OCI-LY1 (cell line): Measurements from ENCODE around the gene SORT1.
"Not testable (repeated sequence)": the region's sequence is repeated elsewhere in the genome, so short reads cannot be mapped to it uniquely, and the experiment has no call there.

Experiments used
- H2AFZ ChIP-seq: fragments of 200-600 bp; sonication (generic), shearing (Covaris generic); 2 replicates; pipeline ENCODE4 v1.6.0; 2014; ENCODE audit warnings: antibody characterized with exemption, mild to moderate bottlenecking, low read length
- H3F3A ChIP-seq: fragments of 200-600 bp; sonication (generic), shearing (Covaris generic); 2 replicates; pipeline ENCODE4 v1.6.0; 2014; ENCODE audit warnings: mild to moderate bottlenecking, antibody characterized with exemption, low read length, moderate library complexity; ENCODE audit not compliant: insufficient read depth
- H3K27ac ChIP-seq: fragments of 200-600 bp; sonication (generic); 2 replicates; pipeline ENCODE4 v1.5.1; 2014; ENCODE audit warnings: low read length, mixed run types, mild to moderate bottlenecking, low read depth; ENCODE audit not compliant: poor library complexity, severe bottlenecking
- H3K27me3 ChIP-seq: fragments of 200-600 bp; sonication (generic); 2 replicates; pipeline ENCODE4 v1.6.0; 2014; ENCODE audit warnings: antibody characterized with exemption, mild to moderate bottlenecking, low read length, moderate library complexity; ENCODE audit not compliant: insufficient read depth
- H3K36me3 ChIP-seq: fragments of 200-600 bp; sonication (generic); 2 replicates; pipeline ENCODE4 v1.6.1; 2014; ENCODE audit warnings: mild to moderate bottlenecking, antibody characterized with exemption, low read length, moderate library complexity, mixed read lengths; ENCODE audit not compliant: insufficient read depth
- H3K4me1 ChIP-seq: fragments of 200-600 bp; sonication (generic); 2 replicates; pipeline ENCODE4 v1.5.1; 2014; ENCODE audit warnings: mild to moderate bottlenecking, low read length, moderate library complexity; ENCODE audit not compliant: insufficient read depth, severe bottlenecking
- H3K4me2 ChIP-seq: fragments of 200-600 bp; sonication (generic), shearing (Covaris generic); 2 replicates; pipeline ENCODE4 v1.6.1; 2014; ENCODE audit warnings: low read length
- H3K4me3 ChIP-seq: fragments of 200-600 bp; sonication (generic); 2 replicates; pipeline ENCODE4 v1.5.1; 2014; ENCODE audit warnings: low read length, low read depth, mild to moderate bottlenecking, mixed read lengths; ENCODE audit not compliant: poor library complexity, severe bottlenecking
- H3K79me2 ChIP-seq: fragments of 200-600 bp; shearing (Covaris generic); 2 replicates; pipeline ENCODE4 v1.6.1; 2016; ENCODE audit warnings: mixed run types, low read length, mixed read lengths; ENCODE audit not compliant: insufficient read depth
- H3K9ac ChIP-seq: fragments of 200-600 bp; sonication (generic), shearing (Covaris generic); 2 replicates; pipeline ENCODE4 v1.6.1; 2014; ENCODE audit warnings: mild to moderate bottlenecking, low read length, mixed read lengths
- H3K9me2 ChIP-seq: fragments of 200-600 bp; sonication (generic), shearing (Covaris generic); 2 replicates; pipeline ENCODE4 v1.6.1; 2014; ENCODE audit warnings: low read depth, mild to moderate bottlenecking, low read length, mixed read lengths
- H3K9me3 ChIP-seq: fragments of 200-600 bp; shearing (Covaris generic); 2 replicates; pipeline ENCODE4 v1.6.1; 2014; ENCODE audit warnings: low read length, mixed read lengths
- H4K20me1 ChIP-seq: fragments of 200-600 bp; sonication (generic), shearing (Covaris generic); 2 replicates; pipeline ENCODE4 v1.6.0; 2016; ENCODE audit warnings: mild to moderate bottlenecking, low read length; ENCODE audit not compliant: insufficient read depth
- CTCF ChIP-seq: fragments of 200-600 bp; sonication (generic), shearing (Covaris generic); IDR thresholded peaks from 2 replicates; pipeline ENCODE4 v1.5.1; 2017; ENCODE audit warnings: mild to moderate bottlenecking, antibody characterized with exemption, low read length, moderate library complexity, mixed read lengths
- EZH2 ChIP-seq: fragments of 200-600 bp; sonication (generic), shearing (Covaris generic); IDR thresholded peaks from 2 replicates; pipeline ENCODE4 v1.8.0; 2017; ENCODE audit warnings: borderline replicate concordance, mixed run types, mild to moderate bottlenecking, antibody characterized with exemption, low read length, moderate library complexity, mixed read lengths

SORT1 gene

DNA sequence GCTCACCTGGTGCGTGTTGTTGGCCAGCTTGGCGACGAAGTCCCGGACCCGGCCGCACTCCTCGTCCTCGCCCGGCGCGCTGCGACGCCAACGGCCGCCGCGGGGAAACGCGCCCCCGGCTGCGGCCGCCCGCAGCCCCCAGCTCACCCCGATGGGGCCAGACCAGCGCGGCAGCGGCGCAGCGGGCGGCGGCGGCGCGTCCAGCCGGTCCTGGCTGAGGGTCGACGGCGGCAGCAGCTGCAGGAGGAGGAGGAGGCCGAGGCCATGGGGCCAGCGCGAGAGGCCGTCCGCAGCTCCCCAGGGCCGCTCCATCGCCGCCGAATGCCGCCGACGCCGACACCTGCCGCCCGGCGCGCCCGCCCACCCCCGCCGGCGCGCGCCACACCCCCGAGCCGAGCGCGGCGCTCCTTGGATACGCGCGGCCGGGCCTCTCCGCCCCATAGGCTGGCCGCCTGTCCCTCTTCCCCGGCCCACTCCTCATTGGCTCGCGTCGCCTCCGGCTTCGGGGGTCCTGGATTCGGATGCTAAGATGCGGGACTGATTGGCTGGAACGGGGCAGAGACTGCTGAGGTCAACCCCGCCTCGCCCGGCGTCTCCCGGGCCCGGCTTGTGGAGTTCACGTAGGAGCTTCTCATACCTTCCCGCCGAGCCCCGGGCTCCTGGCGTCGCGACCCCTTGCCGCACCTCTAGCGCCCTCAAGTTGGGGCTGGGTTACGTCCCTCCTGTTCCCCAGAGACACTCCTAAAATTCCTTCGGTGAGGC is at the start of gene SORT1:
Gene SORT1, minus strand, starts transcription at position 338 of the 762 bp plus-strand sequence. Its CDS starts 26 bp downstream, at position 312.
- H3K27ac ChIP-seq: no peak within 1 kb of the TSS
- no peak within 1 kb of the TSS for H2AFZ ChIP-seq
- peak within 1 kb of the TSS; percentile 60 for H3K4me3 ChIP-seq

GRCh38 chr1:109445949-109446695 is 48.4 kb upstream of the SORT1 start:
- H3K27ac ChIP-seq, H3K9ac ChIP-seq, H4K20me1 ChIP-seq, H3K9me2 ChIP-seq, H3K9me3 ChIP-seq, H3K4me2 ChIP-seq, H3K4me1 ChIP-seq, H3K27me3 ChIP-seq, H3K36me3 ChIP-seq, H2AFZ ChIP-seq, H3F3A ChIP-seq, H3K4me3 ChIP-seq, H3K79me2 ChIP-seq: not testable (repeated sequence)

More for the DNA sequence above, at the start of gene SORT1:
- peak within 1 kb of the TSS; percentile 78 for H3K4me2 ChIP-seq
- peak within 1 kb of the TSS; percentile 45; the same call in 1 of the 2 replicates for H3K9ac ChIP-seq
- H3K36me3 ChIP-seq: peaks cover 18% of the 10 kb centered on the region; the same call in 1 of the 2 replicates
- no peaks in the 10 kb centered on the region for H3K9me2 ChIP-seq
- TF ChIP-seq CTCF (peak; percentile 7; the same call in 1 of the 2 replicates), EZH2 (peak; percentile 75; the same call in 1 of the 2 replicates)
- no peaks in the 10 kb centered on the region for H3K79me2 ChIP-seq
- H4K20me1 ChIP-seq: no peaks in the 10 kb centered on the region
- H3F3A ChIP-seq: no peaks in the 10 kb centered on the region
- H3K27me3 ChIP-seq: no peaks in the 10 kb centered on the region
- H3K4me1 ChIP-seq: peaks cover 11% of the 10 kb centered on the region
- H3K9me3 ChIP-seq: no peaks in the 10 kb centered on the region

DNA sequence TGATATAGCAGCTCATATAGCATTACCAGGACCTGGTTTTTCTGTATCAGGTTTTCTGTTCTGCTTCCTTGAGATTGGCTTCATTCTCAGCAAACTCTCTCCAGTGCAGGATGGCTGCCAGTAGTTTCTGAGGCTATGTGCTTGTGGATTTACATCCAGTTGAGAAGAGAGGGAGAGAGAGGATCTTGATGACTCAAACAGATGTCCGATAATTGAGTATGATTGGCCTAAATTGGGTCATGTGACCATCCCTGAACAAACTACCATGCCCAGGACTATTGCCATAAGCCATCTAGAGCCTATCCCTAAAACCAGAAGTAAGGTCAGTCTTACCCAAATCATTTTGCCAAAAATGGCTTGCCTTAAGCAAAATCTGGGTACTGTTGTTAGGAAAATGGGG is 46.6 kb upstream of the SORT1 start:
- Histone ChIP-seq H2AFZ (no peak overlapping the region), H3K36me3 (no peaks in the 10 kb centered on the region), H3K4me1 (no peaks in the 10 kb centered on the region), H3K4me2 (no peak overlapping the region), H3K9ac (no peak overlapping the region), H3K27ac (no peak overlapping the region), H3K9me3 (0 out of 2 replicates have a peak, but pooled peaks cover 3% of the 10 kb centered on the region), H3F3A (no peaks in the 10 kb centered on the region), H3K4me3 (no peak overlapping the region), H3K79me2 (no peaks in the 10 kb centered on the region), H4K20me1 (no peaks in the 10 kb centered on the region), H3K27me3 (0 out of 2 replicates have a peak, but pooled peaks cover 4% of the 10 kb centered on the region), H3K9me2 (no peaks in the 10 kb centered on the region)
- TF ChIP-seq CTCF: no peak
- no peak for TF ChIP-seq EZH2
